SU-DHL-6 (cell line): ENCODE measurements around the gene DLX4.

Experiments
- H2AFZ ChIP-seq: fragments of 200-600 bp; sonication (generic); 2 replicates; pipeline ENCODE4 v1.6.1; 2014; ENCODE audit warnings: low read depth, mild to moderate bottlenecking, moderate library complexity, mixed read lengths, antibody characterized with exemption, low read length; ENCODE audit not compliant: severe bottlenecking
- H3F3A ChIP-seq: fragments of 200-600 bp; shearing (Covaris generic); 2 replicates; pipeline ENCODE4 v1.6.0; 2016; ENCODE audit warnings: antibody characterized with exemption, mild to moderate bottlenecking; ENCODE audit not compliant: insufficient read depth
- H3K27ac ChIP-seq: fragments of 200-600 bp; sonication (generic); 2 replicates; pipeline ENCODE4 v1.5.1; 2016; ENCODE audit warnings: low read depth, mild to moderate bottlenecking, low read length, moderate library complexity, mixed read lengths
- H3K27me3 ChIP-seq: fragments of 200-600 bp; sonication (generic), shearing (Covaris generic); 2 replicates; pipeline ENCODE4 v1.6.0; 2014; ENCODE audit warnings: mild to moderate bottlenecking, low read length
- H3K36me3 ChIP-seq: fragments of 200-600 bp; sonication (generic); 2 replicates; pipeline ENCODE4 v1.6.1; 2014; ENCODE audit warnings: mild to moderate bottlenecking, low read length, mixed read lengths
- H3K4me2 ChIP-seq: fragments of 300-600, 200-600 bp; shearing (Covaris generic), sonication (generic); 2 replicates; pipeline ENCODE4 v1.6.0; 2014; ENCODE audit warnings: low read length, low read depth, mild to moderate bottlenecking; ENCODE audit not compliant: poor library complexity, severe bottlenecking
- H3K4me3 ChIP-seq: fragments of 200-600 bp; sonication (generic); 2 replicates; pipeline ENCODE4 v1.5.1; 2014; ENCODE audit warnings: antibody characterized with exemption, low read length, mild to moderate bottlenecking, mixed read lengths; ENCODE audit not compliant: insufficient read depth, poor library complexity, severe bottlenecking
- H3K79me2 ChIP-seq: fragments of 200-600 bp; sonication (generic); 2 replicates; pipeline ENCODE4 v1.6.1; 2014; ENCODE audit warnings: mild to moderate bottlenecking, low read length, moderate library complexity; ENCODE audit not compliant: insufficient read depth
- H3K9ac ChIP-seq: fragments of 200-600 bp; sonication (generic); 2 replicates; pipeline ENCODE4 v1.7.0; 2014; ENCODE audit warnings: mild to moderate bottlenecking, low read length
- H3K9me2 ChIP-seq: fragments of 200-600 bp; sonication (generic); replicated peaks from 2 replicates; pipeline ENCODE4 v1.6.1; 2014; ENCODE audit warnings: low read length; ENCODE audit not compliant: insufficient read depth
- H3K9me3 ChIP-seq: fragments of 200-600 bp; sonication (generic); 2 replicates; pipeline ENCODE4 v1.6.1; 2014; ENCODE audit warnings: low read length, mixed read lengths; ENCODE audit not compliant: insufficient read depth
- H4K20me1 ChIP-seq: fragments of 200-600 bp; sonication (generic); 2 replicates; pipeline ENCODE4 v1.6.1; 2014; ENCODE audit warnings: low read depth, mild to moderate bottlenecking, antibody characterized with exemption, low read length, moderate library complexity, mixed read lengths
- EZH2phosphoT487 ChIP-seq: fragments of 200-600 bp; sonication (generic), shearing (Covaris generic); conservative IDR thresholded peaks from 2 replicates; pipeline ENCODE4 v1.6.1; 2018; ENCODE audit warnings: mild to moderate bottlenecking, antibody characterized with exemption, low read length, moderate library complexity, mixed read lengths
- TF ChIP-seq, protein P1 (sequence below): fragments of 200-600 bp; sonication (generic); IDR thresholded peaks from one replicate; pipeline ENCODE4 v1.5.1; 2017; ENCODE audit warnings: antibody characterized with exemption, mild to moderate bottlenecking, low read length, moderate library complexity; ENCODE audit not compliant: insufficient read depth, poor library complexity, severe bottlenecking

DLX4 gene

GRCh38 chr17:49952912-49953497 lies 16.0 kb upstream of the DLX4 start:
- no peak overlapping the region for H3K27ac ChIP-seq
- no peaks in the 10 kb centered on the region for H3K79me2 ChIP-seq
- H3K36me3 ChIP-seq = no peaks in the 10 kb centered on the region
- H3K4me2 ChIP-seq = no peak overlapping the region
- H4K20me1 ChIP-seq = no peaks in the 10 kb centered on the region
- H3K9ac ChIP-seq = no peak overlapping the region
- H3K4me3 ChIP-seq = no peak overlapping the region
- H3K9me3 ChIP-seq = no peaks in the 10 kb centered on the region
- no peaks in the 10 kb centered on the region for H3F3A ChIP-seq
- H3K27me3 ChIP-seq = no peaks in the 10 kb centered on the region
- TF ChIP-seq, protein P1, sequence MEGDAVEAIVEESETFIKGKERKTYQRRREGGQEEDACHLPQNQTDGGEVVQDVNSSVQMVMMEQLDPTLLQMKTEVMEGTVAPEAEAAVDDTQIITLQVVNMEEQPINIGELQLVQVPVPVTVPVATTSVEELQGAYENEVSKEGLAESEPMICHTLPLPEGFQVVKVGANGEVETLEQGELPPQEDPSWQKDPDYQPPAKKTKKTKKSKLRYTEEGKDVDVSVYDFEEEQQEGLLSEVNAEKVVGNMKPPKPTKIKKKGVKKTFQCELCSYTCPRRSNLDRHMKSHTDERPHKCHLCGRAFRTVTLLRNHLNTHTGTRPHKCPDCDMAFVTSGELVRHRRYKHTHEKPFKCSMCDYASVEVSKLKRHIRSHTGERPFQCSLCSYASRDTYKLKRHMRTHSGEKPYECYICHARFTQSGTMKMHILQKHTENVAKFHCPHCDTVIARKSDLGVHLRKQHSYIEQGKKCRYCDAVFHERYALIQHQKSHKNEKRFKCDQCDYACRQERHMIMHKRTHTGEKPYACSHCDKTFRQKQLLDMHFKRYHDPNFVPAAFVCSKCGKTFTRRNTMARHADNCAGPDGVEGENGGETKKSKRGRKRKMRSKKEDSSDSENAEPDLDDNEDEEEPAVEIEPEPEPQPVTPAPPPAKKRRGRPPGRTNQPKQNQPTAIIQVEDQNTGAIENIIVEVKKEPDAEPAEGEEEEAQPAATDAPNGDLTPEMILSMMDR = no peak
- TF ChIP-seq EZH2phosphoT487 = no peak
- no peaks in the 10 kb centered on the region for H3K9me2 ChIP-seq
- no peak overlapping the region for H2AFZ ChIP-seq

DNA sequence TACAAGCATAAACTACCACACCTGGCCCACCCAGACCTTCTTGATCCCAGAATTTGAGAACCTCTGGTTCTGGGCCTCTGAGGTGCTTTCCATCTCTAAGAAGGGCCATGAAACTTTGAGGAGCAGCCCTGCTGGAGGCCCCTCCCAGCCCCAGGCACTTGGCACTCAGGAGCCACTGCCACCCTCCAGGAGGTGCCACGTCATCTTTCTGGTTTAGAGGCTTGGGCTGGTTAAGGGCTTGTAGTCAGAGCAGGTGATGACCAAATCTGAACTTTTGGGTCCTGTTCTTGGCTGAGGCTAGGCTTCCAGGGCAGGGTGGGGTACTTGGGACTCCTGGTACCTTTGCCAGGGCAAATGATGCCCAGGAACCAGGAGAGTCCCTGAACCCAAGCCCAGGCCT lies 13.8 kb upstream of the DLX4 start:
- no peaks in the 10 kb centered on the region for H3K9me2 ChIP-seq
- no peak for TF ChIP-seq EZH2phosphoT487
- TF ChIP-seq, protein P1 = no peak
- H3K9ac ChIP-seq = no peak overlapping the region
- H2AFZ ChIP-seq = no peak overlapping the region
- H3F3A ChIP-seq = no peaks in the 10 kb centered on the region
- H3K27me3 ChIP-seq = no peaks in the 10 kb centered on the region
- H3K9me3 ChIP-seq = no peaks in the 10 kb centered on the region
- H3K4me2 ChIP-seq = no peak overlapping the region
- no peaks in the 10 kb centered on the region for H4K20me1 ChIP-seq
- H3K27ac ChIP-seq = no peak overlapping the region
- H3K4me3 ChIP-seq = no peak overlapping the region
- H3K79me2 ChIP-seq = no peaks in the 10 kb centered on the region
- H3K36me3 ChIP-seq = no peaks in the 10 kb centered on the region

GRCh38 chr17:49956780-49957179 lies 12.2 kb upstream of the DLX4 start:
- Histone ChIP-seq H3K27me3 (no peaks in the 10 kb centered on the region), H4K20me1 (no peaks in the 10 kb centered on the region), H3K4me3 (no peak overlapping the region), H3K9ac (no peak overlapping the region), H3K4me2 (no peak overlapping the region), H3K27ac (no peak overlapping the region), H3K9me3 (no peaks in the 10 kb centered on the region), H3K79me2 (no peaks in the 10 kb centered on the region), H3K9me2 (no peaks in the 10 kb centered on the region), H2AFZ (no peak overlapping the region), H3F3A (no peaks in the 10 kb centered on the region), H3K36me3 (no peaks in the 10 kb centered on the region)
- TF ChIP-seq, protein P1 = no peak
- TF ChIP-seq EZH2phosphoT487 = no peak
